PC-3 (cell line): ENCODE results near the gene ANO4.

Experiments
- EZH2phosphoT487 ChIP-seq: fragments of 300-600 bp; sonication (generic); IDR thresholded peaks from 2 replicates; pipeline ENCODE4 v1.6.1; 2018; ENCODE audit warnings: mild to moderate bottlenecking, antibody characterized with exemption, low read length, borderline replicate concordance
- TF ChIP-seq, protein P1 (sequence below): fragments of 300-600 bp; sonication (generic); conservative IDR thresholded peaks from 2 replicates; pipeline ENCODE4 v1.5.1; 2017; ENCODE audit warnings: antibody characterized with exemption, low read depth, mild to moderate bottlenecking, low read length

DNA sequence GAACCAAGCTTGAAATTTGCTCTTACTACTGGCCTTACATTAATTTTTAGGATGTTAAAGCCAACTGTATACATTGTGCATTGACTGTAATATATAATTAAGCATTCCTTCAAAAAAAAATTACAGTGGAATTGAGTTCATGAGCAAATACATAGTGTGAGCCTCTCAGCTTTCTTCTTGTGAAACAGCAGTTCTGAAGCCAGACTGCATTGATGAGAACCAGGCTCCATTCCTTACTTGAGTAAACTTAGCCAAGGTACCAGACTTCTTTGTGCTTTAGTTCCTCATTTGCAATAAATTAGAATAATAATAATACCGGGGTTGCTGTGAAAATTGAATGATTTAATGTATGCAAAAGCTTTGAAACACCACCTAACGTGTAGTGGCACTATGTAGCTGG lies 169.5 kb downstream of the ANO4 start:
- TF ChIP-seq, protein P1, sequence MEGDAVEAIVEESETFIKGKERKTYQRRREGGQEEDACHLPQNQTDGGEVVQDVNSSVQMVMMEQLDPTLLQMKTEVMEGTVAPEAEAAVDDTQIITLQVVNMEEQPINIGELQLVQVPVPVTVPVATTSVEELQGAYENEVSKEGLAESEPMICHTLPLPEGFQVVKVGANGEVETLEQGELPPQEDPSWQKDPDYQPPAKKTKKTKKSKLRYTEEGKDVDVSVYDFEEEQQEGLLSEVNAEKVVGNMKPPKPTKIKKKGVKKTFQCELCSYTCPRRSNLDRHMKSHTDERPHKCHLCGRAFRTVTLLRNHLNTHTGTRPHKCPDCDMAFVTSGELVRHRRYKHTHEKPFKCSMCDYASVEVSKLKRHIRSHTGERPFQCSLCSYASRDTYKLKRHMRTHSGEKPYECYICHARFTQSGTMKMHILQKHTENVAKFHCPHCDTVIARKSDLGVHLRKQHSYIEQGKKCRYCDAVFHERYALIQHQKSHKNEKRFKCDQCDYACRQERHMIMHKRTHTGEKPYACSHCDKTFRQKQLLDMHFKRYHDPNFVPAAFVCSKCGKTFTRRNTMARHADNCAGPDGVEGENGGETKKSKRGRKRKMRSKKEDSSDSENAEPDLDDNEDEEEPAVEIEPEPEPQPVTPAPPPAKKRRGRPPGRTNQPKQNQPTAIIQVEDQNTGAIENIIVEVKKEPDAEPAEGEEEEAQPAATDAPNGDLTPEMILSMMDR = no peak
- no peak for TF ChIP-seq EZH2phosphoT487
